Inferior parietal cortex (tissue), 1 donor: ENCODE results near the gene GDA.
"Not testable (repeated sequence)": the region's sequence is repeated elsewhere in the genome, so short reads cannot be mapped to it uniquely, and the experiment has no call there.

ENCODE experiments used
- DNase-seq: peaks from one replicate; pipeline ENCODE4 v3.0.0-alpha.2; 2016; ENCODE audit errors: extremely low spot score

Gene GDA

DNA sequence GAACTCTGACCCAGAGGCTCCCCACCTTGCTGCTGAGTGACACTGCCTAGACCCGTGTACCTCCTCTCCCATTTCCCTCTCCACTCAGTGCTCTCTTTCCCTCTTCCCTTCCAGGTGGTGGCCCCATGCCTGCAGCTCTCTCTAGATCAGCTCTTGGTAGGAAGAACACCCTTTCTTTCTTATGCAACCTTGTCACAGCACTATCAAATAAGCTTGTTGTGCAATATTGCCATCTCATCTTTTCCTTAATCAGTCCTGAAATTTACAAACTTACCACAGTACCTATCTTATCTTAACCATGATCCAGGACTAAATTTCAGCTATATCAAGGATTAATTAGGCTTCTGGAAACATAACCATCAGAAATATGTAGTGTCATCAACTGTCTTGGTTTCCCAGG lies 127.2 kb downstream of the GDA start:
- DNase-seq = no peak

DNA sequence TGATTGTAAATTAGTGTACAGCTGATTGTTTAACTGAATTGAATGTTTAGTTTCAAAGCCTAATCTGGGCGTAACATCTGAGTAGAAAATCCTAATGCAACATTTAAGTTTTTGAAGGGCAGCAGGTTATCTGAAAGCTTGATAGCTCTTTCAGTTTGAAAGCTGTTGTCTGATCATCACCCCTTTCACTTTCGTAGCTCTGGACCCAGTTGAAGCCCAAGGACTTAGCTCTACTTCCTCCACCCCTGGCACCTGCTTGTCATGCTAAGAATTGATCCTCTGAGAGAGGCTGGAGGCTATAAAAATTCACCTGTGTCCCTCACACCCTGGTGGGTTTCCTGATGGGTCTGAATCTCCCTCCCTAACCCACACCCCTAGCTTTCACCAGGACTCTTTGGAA lies 129.7 kb downstream of the GDA start:
- no peak for DNase-seq

DNA sequence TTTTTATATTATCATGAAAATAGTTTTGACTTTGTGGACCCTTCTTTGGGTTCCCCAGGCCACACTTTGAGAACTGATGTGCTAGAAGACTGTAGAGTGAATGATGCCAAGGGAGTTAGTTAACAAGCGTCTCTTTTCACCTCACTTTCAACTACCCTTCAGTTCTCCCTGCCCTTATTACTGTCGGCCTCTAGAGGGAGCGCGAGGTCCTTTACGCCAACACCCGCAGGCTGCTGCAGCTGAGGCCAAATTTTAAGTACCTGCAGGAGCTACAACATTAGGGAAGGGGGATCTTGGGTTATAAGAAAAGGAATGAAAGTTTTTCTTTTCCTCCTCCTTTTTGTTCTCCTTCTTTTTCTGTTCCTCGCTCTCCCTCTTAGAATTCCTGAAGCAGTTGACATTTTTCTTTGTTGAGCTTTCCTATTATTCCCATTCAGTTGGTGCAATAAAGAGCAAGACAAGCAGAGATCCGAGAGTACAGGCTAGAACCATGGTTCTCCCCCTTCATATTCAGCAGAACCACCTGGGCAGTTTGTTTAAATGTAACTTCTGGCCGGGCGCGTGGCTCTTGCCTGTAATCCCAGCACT lies 131.8 kb downstream of the GDA start:
- peak; percentile 77 for DNase-seq

DNA sequence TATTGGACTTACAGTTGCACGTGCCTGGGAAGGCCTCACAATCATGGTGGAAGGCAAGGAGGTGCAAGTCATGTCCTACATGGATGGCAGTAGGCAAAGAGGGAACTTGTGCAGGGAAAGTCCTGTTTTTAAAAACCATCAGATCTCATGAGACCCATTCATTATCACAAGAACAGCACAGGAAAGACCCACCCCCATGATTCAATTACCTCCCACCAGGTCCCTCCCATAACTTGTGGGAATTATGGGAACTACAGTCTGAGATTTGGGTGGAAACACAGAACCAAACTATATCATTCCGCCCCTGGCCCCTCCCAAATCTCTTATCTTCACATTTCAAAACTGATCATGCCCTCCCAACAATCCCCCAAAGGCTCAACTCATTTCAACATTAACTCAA lies 140.2 kb downstream of the GDA start:
- no peak for DNase-seq

DNA sequence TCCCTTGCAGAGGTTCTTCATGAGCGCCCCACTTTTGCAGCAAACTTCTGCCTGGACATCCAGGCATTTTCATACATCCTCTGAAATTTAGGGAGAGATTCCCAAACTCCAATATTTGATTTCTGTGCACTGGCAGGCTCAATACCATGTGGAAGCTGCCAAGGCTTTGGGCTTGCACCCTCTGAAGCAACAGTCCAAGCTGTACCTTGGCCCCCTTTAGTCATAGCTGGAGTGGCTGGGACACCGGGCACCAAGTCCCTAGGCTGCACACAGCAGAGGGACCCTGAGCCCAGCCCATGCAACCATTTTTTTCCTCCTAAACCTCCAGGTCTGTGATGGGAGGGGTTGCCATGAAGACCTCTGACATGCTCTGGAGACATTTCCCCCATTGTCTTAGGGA lies 141.1 kb downstream of the GDA start:
- DNase-seq = no peak

DNA sequence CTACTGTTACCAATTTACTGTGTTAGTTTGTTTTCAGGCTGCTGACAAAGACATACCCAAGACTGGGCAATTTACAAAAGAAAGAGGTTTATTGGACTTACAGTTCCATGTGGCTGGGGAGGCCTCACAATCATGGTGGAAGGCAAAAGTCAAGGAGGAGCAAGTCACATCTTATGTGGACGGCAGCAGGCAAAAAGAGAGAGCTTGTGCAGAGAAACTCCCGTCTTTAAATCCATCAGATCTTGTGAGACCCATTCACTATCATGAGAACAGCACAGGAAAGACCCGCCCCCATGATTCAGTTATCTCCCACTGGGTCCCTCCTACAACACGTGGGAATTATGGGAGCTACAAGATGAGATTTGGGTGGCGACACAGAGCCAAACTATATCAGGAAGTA lies 142.3 kb downstream of the GDA start:
- DNase-seq = not testable (repeated sequence)

DNA sequence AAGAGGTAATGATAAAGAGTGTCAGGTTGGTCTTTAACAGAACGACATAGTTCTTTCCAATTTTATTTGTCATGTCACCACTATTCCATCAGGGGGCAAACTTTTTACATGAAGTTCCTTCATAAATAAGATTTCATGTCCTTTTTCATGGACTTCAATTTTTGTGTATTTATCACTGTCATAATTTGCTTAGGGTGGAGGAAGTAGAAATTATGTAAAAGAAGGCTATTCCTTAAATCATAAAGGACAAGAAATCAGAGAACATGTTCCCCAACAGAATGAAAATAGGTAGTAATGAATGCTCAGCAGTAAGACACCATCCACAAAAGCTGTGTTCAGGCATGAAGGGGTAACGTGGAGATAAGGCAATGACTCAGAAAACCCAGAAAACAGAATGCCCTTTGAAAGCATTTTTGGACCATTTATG lies 143.0 kb downstream of the GDA start:
- peak; percentile 76 for DNase-seq

DNA sequence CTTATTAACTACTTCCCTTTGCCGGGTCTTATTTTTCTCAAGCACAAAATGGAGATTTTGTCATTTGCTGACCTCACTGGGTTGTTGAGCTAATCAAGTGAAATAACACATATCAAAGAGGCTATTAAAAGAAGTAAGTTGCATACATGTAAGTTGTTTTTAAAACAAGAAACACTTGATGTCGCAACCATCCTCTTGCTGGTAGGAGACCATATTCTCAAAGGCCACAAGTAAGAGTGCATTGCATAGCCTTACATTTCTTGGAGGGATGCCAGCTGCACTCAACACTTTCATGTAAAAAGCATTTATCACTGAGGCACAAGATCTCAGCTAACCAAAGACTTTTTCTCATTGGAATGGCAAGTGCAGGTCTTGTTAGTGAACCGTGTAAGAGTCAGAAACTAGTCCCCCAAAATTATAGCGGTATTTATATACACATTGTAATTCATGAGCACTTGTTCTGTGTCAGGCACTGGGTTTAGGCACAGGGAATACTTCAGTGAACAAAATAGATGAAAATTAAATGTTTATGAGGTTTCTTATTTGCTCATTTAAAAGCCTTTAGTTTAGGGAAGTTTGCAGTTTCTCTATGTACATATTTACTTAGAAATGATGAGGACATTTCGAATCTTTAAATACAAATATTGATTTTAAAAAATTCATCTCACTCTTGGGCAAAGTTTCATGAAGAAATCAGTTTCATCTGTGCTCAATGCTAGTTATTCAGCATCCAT lies 143.8 kb downstream of the GDA start:
- DNase-seq = no peak

DNA sequence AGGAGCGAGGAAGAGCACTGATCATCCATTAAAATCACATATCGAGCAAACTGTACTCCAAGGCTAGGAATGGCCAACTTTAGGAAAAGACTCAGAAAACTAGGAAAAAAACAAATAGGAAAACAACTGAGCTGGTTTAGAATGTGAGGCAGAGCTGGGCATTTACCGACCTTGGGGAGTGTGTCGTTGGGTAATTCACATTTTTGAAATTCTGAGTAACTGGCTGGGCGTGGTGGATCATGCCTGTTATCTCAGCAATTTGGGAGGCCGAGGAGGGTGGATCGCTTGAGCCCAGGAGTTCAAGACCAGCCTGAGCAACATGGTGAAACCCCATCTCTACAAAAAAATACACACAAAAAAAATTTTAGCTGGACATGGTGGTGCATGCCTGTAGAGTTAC lies 145.7 kb downstream of the GDA start:
- DNase-seq = no peak

DNA sequence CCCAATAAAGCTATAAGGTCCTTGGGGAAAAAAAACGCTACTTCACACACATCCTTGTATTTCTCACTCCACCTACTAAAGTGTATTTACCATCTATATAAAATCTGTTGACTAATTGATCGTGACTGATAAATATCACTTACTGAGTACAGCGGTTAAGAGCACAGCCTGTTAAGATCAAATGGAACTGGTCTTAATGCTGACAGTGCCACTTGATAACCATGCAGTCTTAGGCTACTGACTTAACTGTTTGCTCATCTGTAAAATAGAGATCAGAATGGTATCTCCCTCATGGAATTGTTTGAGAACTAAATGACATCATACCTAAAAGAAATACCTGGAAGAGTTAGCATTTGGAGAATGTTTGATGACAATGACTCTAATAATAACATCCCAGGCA lies 148.3 kb downstream of the GDA start:
- no peak for DNase-seq

DNA sequence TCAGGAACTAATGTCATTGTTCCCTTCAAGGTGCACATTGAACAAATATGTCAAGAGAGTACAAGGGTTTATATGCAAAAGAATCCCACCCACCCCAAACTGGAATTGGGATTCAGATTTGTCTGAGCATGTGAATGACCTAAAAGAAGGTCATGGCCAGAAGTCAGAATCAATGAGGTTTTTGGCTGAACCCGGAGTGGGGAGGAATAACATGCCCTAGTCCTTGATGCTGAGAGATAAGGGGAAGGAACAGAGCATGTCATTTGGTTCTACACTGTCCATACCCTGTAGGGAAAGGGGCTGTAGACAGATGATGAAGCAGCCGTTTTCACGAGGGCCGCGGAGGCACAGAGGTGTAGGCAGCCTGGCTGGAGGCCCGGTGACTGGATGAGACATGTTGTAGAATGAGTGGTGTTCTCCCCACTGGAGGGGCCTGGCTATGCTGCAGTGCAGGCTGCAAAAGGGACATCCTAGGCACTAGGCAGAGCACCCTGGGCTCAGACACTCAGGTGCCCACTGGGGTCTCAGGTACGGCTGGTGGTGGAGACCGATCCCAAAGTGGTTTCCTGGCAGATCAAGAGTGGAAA lies 149.9 kb downstream of the GDA start:
- DNase-seq = no peak

DNA sequence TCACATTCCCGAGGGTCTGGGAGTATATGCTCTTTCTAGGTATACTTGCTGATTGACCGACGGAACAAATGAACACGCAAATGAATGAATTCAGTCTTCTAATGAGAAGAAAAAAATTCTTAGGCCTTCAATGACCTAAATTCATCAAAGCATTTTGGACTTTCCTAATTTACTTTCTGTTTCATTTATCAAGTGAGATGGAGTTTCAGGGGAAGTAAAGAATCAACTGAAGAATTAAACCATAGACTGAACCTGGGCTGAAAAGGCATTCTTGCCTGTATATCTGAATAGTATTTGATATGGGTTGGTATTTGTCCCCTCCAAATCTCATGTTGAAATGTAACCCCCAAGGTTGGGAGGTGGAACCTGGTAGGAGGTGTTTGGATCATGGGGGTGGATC lies 151.6 kb downstream of the GDA start:
- no peak for DNase-seq
